ENCODE results near the gene DRG1. TPM values are rescaled to one million over a fixed set of nuclear protein-coding genes. Genes with fewer than 3 reads are reported as not detected.

DRG1 gene
- total and polyA plus RNA-seq, 2 experiments from 2014 or later, result 55.0 to 100 TPM

DNA sequence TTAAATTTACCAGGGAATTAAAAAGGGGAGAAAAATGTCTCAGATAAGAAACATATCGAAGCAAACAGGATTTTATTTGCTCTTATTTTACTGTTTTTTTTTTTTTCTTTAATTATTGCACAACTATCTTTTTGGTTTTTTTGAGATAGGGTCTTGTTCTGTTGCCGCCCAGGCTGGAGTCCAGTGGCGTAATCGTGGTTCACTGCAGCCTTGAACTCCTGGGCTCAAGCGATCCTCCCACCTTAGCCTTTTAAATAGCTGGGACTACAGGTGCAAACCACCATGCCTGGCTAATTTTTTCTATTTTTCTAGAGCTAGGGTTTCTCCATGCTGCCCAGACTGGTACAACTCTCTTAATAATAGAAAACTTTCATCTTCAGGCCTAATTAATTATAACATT, 32.5 kb downstream of the DRG1 start:
- Histone ChIP-seq H3K27ac (no peak overlapping the region), H3K4me1 (ENCODE audit: low read depth) (no peaks in the 10 kb centered on the region), H3K27me3 (no peaks in the 10 kb centered on the region), H3K4me3 (no peak overlapping the region), H3K9me3 (ENCODE audit: low read depth) (no peaks in the 10 kb centered on the region), H3K36me3 (peaks cover 61% of the 10 kb centered on the region)
- TF ChIP-seq, protein P1, sequence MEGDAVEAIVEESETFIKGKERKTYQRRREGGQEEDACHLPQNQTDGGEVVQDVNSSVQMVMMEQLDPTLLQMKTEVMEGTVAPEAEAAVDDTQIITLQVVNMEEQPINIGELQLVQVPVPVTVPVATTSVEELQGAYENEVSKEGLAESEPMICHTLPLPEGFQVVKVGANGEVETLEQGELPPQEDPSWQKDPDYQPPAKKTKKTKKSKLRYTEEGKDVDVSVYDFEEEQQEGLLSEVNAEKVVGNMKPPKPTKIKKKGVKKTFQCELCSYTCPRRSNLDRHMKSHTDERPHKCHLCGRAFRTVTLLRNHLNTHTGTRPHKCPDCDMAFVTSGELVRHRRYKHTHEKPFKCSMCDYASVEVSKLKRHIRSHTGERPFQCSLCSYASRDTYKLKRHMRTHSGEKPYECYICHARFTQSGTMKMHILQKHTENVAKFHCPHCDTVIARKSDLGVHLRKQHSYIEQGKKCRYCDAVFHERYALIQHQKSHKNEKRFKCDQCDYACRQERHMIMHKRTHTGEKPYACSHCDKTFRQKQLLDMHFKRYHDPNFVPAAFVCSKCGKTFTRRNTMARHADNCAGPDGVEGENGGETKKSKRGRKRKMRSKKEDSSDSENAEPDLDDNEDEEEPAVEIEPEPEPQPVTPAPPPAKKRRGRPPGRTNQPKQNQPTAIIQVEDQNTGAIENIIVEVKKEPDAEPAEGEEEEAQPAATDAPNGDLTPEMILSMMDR (IDR thresholded peaks at IDR 0.05; ENCODE audit: low read depth, low read length), result no peak
- DNase-seq (ENCODE audit: low read depth in 1 of 2, low spot score in 1 of 2), result no peak

DNA sequence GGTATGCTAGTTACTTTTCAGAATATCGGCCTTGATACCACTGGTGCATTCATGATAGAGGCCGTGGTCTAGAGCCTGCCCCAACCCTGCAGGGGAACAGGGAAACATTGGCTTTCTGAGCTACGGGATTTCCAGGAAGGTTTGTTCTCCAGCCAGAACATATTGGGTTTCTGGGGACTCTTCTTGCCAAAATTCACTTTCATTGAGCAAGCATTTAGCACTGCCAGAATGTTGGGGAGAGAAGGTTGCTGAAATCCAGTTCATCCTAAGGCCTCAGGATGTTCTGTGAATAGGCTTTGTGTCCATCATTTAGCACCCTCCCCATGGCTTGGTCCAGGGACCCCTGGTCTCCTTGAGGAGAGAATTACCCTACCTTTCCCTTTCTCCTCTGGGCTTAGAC, 36.7 kb downstream of the DRG1 start:
- Histone ChIP-seq H3K4me3 (no peak overlapping the region), H3K36me3 (peaks cover 77% of the 10 kb centered on the region), H3K27me3 (no peaks in the 10 kb centered on the region), H3K9me3 (ENCODE audit: low read depth) (no peaks in the 10 kb centered on the region), H3K4me1 (ENCODE audit: low read depth) (no peaks in the 10 kb centered on the region), H3K27ac (peak overlapping the region; percentile 40)
- peak in 1 of 2 donors; percentile 32 for DNase-seq (ENCODE audit: low read depth in 1 of 2, low spot score in 1 of 2)
- TF ChIP-seq, protein P1 (IDR thresholded peaks at IDR 0.05; ENCODE audit: low read depth, low read length), result no peak

DNA sequence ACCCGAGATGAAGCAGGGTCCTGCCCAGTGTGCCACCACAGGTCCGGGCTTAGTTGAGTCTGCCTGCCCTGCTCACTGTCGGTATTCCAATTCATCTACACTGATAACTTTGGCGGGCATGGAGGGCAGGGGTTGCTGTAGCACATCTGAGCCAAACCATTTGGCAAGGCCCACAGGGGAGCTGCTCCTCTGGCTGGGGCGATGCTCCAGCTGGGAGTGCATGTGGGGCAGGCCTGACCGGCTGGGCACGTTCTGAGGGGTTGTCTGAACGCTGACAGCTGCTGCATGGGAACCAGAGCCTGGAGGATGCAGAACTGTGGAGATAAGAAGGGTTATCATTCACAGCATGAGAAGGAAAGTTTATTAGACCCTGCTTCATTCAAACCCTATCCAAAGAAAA, 40.4 kb downstream of the DRG1 start:
- peak in 1 of 2 donors; percentile 6 for DNase-seq (ENCODE audit: low read depth in 1 of 2, low spot score in 1 of 2)
- Histone ChIP-seq H3K9me3 (ENCODE audit: low read depth) (no peaks in the 10 kb centered on the region), H3K27me3 (no peaks in the 10 kb centered on the region), H3K36me3 (peaks cover 84% of the 10 kb centered on the region), H3K4me3 (no peak overlapping the region), H3K27ac (peak overlapping the region; percentile 69), H3K4me1 (ENCODE audit: low read depth) (peaks cover 4% of the 10 kb centered on the region)
- TF ChIP-seq, protein P1 (IDR thresholded peaks at IDR 0.05; ENCODE audit: low read depth, low read length), result no peak

DNA sequence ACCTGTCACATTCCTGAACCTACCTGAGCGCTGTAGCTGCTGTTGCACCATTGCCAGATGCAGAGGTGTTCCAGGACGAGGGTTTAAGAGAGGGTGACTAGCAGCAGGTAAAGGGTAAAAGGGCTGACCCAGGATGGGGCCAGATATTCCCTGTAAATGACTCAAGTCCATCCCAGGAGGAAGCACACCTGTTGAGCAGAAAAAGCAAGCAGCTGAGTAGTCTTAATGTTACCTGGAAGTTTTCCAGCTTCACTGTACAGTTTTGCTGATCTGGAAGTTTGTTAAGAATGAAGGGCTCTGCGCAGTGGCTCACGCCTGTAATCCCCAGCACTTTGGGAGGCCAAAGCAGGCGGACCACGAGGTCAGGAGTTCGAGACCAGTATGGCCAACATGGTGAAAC, 41.3 kb downstream of the DRG1 start:
- no peak overlapping the region for H3K4me3 ChIP-seq

DNA sequence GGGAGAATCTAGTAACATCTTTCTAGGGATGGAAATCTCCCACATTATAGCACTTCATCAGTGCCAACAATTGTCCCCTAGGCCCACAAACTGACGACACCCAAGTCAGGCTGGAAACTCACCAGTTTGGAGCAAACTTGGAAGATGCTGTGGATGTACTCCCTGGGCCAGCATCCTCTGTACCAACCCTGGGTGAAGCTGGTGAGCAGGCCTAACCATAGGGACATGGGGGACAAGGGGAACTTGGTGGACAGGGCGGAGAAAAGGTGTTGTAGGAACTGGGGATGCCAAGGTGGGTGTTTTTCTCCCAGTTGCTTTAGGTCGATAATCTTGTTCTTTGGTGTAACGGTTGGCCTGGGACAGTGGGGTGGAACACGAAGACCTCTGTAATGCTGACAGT, 42.2 kb downstream of the DRG1 start:
- DNase-seq (ENCODE audit: low read depth in 1 of 2, low spot score in 1 of 2), result no peak
- Histone ChIP-seq H3K9me3 (ENCODE audit: low read depth) (no peaks in the 10 kb centered on the region), H3K27me3 (no peaks in the 10 kb centered on the region), H3K4me1 (ENCODE audit: low read depth) (peaks cover 23% of the 10 kb centered on the region), H3K4me3 (no peak overlapping the region), H3K27ac (peak overlapping the region; percentile 39), H3K36me3 (peaks cover 66% of the 10 kb centered on the region)
- TF ChIP-seq, protein P1 (IDR thresholded peaks at IDR 0.05; ENCODE audit: low read depth, low read length), result no peak

More for the DNA sequence above, 41.3 kb downstream of the DRG1 start:
- H3K27me3 ChIP-seq, result no peaks in the 10 kb centered on the region
- TF ChIP-seq, protein P1 (IDR thresholded peaks at IDR 0.05; ENCODE audit: low read depth, low read length), result no peak
- H3K4me1 ChIP-seq (ENCODE audit: low read depth), result peaks cover 13% of the 10 kb centered on the region
- DNase-seq (ENCODE audit: low read depth in 1 of 2, low spot score in 1 of 2), result no peak
- peaks cover 76% of the 10 kb centered on the region for H3K36me3 ChIP-seq
- peak overlapping the region; percentile 69 for H3K27ac ChIP-seq
- H3K9me3 ChIP-seq (ENCODE audit: low read depth), result no peaks in the 10 kb centered on the region

Data from cardiac muscle cell (in vitro differentiated cells and primary cell).